AG09319 (cell line): ENCODE measurements around the gene NEURL3.

ENCODE experiments used
- DNase-seq: peaks from one replicate; pipeline ENCODE4 v3.0.0-alpha.2; 2010; ENCODE audit warnings: low read depth; ENCODE audit errors: extremely low read depth
- TF ChIP-seq, protein P1 (sequence below): IDR thresholded peaks from 2 replicates; pipeline ENCODE4 v1.5.1; 2011; ENCODE audit warnings: low read depth, mild to moderate bottlenecking, inconsistent platforms, low read length, moderate library complexity

The NEURL3 gene

DNA sequence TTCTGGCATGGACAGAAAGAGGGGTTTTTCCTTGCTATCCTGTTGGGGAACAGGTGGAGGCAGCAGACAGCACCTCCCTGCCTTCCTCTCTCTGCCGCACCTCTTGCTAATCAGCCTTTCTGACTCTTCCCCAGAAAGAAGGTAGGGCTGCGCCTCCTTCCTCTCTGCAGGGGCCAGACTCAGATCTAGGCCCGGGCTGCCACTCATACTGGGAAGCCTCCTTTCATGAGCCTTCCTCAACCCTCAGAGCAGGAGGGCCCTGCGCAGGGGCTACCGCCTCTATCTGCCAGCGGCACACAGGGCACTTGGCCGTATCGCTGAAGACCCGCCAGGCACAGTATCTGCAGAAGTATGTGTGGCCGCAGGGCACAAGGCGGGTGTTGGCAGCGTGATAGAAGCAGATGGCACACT, 7.1 kb downstream of the NEURL3 start:
- no peak for DNase-seq
- TF ChIP-seq, protein P1, sequence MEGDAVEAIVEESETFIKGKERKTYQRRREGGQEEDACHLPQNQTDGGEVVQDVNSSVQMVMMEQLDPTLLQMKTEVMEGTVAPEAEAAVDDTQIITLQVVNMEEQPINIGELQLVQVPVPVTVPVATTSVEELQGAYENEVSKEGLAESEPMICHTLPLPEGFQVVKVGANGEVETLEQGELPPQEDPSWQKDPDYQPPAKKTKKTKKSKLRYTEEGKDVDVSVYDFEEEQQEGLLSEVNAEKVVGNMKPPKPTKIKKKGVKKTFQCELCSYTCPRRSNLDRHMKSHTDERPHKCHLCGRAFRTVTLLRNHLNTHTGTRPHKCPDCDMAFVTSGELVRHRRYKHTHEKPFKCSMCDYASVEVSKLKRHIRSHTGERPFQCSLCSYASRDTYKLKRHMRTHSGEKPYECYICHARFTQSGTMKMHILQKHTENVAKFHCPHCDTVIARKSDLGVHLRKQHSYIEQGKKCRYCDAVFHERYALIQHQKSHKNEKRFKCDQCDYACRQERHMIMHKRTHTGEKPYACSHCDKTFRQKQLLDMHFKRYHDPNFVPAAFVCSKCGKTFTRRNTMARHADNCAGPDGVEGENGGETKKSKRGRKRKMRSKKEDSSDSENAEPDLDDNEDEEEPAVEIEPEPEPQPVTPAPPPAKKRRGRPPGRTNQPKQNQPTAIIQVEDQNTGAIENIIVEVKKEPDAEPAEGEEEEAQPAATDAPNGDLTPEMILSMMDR, result no peak

DNA sequence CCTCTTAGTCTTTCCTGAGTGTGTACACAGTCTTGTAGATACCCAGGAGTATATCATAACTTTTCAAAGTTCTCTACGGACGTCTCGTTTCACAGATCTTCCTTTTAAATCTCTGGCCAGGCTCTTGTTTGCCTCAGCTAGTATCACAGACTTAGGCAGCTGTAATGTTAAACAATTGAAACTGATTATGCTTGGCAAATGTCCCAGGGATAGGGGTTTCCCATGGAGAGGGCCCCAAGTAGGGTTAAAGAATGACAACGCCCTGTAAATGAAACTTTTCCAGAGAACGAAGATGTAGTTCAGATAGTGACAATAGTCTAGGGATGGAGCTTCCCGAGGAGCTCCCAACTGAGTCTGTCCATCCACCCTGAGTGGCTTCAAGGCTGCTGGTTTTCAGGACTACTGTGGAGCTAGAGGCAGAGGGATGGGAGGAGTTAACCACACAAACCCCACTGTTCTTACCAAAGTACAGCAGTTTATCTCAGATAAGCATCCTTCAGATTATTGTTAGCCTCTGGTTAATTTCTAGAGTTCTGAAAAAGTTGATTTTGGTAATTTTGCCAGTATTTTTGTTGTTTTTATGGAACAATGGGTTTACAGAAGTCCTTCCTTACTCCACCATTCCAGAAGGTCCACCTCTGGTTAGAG, 9.1 kb downstream of the NEURL3 start:
- TF ChIP-seq, protein P1, result no peak
- no peak for DNase-seq

DNA sequence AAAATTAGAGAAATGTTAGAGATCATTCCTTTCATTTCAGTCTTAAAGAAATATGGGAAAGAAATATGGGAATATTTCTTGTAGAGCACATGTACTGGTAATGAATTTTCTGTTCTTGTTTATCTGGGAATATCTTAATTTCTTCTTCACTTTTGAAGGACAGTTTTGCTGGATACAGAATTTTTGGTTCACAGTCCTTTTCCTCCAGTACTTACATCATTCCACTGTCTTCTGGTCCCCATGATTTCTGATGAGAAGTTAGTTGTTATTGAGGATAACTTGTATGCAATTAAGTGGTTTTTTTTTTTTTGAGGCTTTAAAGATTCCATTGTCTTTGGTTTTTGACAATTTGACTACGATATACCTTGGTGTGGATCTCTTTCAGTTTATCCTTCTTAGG, 11.0 kb downstream of the NEURL3 start:
- no peak for DNase-seq
- TF ChIP-seq, protein P1, result no peak

DNA sequence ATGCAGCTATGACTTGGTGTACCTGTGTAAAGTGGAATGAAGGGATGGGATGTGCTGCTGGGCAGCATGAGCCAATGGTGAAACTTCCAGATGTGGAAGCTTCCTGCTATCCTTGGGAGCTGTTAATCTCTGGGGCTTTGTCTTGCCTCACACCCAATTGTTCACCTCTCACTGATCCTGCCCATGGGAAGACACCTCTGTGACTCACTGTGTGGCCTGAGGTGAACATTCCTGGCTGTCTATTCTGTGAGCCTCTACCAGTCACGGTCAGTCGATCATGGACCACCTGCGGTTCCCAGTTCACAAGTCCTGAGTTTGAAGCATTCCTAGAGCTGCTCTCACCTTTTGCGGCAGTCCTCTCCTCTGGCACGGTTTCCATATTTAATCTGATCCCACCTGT, 12.1 kb downstream of the NEURL3 start:
- TF ChIP-seq, protein P1, result no peak
- DNase-seq, result no peak

DNA sequence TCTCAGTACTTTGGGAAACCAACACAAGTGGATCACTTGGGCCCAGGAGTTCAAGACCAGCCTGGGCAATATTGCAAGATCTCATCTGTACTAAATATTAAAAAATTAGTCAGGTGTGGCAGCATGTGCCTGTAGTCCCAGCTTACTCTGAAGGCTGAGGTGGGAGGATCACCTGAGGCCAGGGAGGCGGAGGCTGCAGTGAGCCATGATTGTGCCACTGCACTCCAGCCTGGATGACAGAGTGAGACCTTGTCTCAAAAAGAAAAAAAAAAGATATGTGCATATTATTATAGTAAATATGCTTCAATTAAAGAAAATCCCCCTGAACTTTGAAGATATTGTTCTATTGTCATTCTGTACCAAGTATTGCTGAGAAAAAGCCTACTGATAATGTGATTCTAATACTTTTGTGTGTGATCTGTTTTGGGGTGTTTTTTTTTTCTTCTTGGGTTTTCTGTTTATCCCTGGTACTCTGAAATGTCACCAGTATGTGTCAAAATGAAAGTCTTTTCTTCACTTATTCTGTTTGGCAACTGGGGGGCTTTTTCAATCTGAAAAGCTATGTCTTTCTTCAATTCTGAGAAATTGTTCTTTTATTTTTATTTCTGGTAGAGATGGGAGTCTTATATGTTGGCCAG, 13.2 kb downstream of the NEURL3 start:
- no peak for DNase-seq
- TF ChIP-seq, protein P1, result no peak

DNA sequence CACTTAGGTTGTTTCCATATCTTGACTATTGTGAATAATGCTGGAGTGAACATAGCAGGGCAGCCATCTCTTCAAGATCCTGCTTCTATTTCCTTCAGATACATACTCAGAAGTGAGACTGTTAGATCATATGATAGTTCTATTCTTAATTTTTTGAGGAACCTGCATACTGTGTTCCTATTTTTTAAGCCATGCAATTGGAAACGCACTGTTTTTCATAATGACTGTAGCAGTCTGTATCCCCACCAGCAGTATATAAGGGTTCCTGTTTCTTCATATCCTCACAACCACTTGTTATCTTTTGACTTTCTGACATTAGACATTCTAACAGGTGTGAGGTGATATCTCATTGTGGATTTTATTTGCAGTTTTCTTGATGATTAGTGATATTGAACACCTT, 15.5 kb downstream of the NEURL3 start:
- TF ChIP-seq, protein P1, result no peak
- DNase-seq, result no peak

DNA sequence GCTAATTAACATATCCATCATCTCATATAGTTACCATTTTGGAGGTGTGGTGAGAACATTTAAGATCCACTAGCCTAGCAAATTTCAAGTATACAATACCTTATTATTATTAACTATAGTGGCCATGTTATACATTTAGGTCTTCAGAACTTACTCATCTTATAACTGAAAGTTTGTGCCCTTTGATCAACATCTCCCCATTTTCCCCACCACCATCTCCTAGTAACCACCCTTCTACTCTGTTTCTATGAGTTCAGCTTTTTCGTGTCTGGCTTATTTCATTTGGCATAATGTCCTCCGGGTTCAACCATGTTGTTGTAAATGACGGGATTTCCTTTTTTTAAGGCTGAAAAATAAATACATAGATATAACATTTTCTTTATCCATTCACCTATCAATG, 15.9 kb downstream of the NEURL3 start:
- TF ChIP-seq, protein P1, result no peak
- DNase-seq, result no peak
